ENCODE data around the gene RNASE4.
"Not testable (repeated sequence)": the region's sequence is repeated elsewhere in the genome, so short reads cannot be mapped to it uniquely, and the experiment has no call there.

The RNASE4 gene

GRCh38 chr14:20738292-20738691 lies 53.9 kb downstream of the RNASE4 start:
- not testable (repeated sequence) for H3K14ac ChIP-seq (ENCODE audit: low read length); H3K27ac ChIP-seq (replicated peaks; ENCODE audit: low read length); H3K9ac ChIP-seq (ENCODE audit: low read depth, low read length, poor library complexity); H2BK120ac ChIP-seq (ENCODE audit: low read depth, low read length); H2BK12ac ChIP-seq (ENCODE audit: low read length); H3K79me1 ChIP-seq (ENCODE audit: low read depth, low read length); H3K18ac ChIP-seq (ENCODE audit: low read length); H4K91ac ChIP-seq (ENCODE audit: low read depth, low read length, poor library complexity); H2AK5ac ChIP-seq (ENCODE audit: low read depth, low read length); H3K4ac ChIP-seq (ENCODE audit: low read length); DNase-seq (ENCODE audit: low spot score); H3K4me3 ChIP-seq (ENCODE audit: low read length in 2 of 2); H4K8ac ChIP-seq (ENCODE audit: low read depth, low read length); H2AFZ ChIP-seq (ENCODE audit: low read length); H3K23ac ChIP-seq (ENCODE audit: low read depth, low read length, poor library complexity); H2BK15ac ChIP-seq (ENCODE audit: low read length); H3K27me3 ChIP-seq (ENCODE audit: control insufficient read depth in 3 of 3, insufficient read depth in 3 of 3, low read depth in 1 of 3, low read length in 3 of 3); H3K9me3 ChIP-seq (replicated peaks in 1 of 2; ENCODE audit: control insufficient read depth in 2 of 2, insufficient read depth in 1 of 2, low read depth in 1 of 2, low read length in 2 of 2); H3K36me3 ChIP-seq (replicated peaks in 1 of 2; ENCODE audit: control insufficient read depth in 2 of 2, insufficient read depth in 2 of 2, low read length in 2 of 2); H3K4me2 ChIP-seq (ENCODE audit: insufficient read depth, low read length, poor library complexity, severe bottlenecking); H2BK5ac ChIP-seq (ENCODE audit: low read length)
- peaks cover 0 to 20% of the 10 kb centered on the region in 2 donors for H3K4me1 ChIP-seq (ENCODE audit: control insufficient read depth in 2 of 2, insufficient read depth in 1 of 2, low read depth in 1 of 2, low read length in 2 of 2)
- no CpG with 5 or more reads among the region's 7 CpGs for WGBS, 2 donors (ENCODE audit: extremely low coverage in 2 of 2, insufficient read length in 2 of 2, insufficient replicate concordance in 1 of 2)

DNA sequence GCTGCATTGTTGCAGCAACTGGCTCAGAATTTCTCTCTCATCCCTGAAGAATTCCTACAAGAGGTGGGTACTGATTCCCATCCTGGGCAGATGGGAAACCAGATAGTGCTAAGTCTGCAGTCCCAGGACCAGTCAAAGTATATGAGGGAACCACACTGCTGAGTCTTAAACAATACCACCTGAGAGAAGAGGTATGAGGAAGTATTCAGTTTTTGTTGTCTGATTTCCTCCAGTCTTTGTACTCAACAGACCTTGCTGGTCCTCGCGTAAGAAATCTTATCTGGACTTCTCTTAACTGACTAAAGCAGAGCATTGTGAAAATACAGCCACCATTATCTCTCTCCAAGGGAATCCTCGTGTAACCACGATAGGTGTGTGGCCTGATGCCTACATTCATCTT lies 57.8 kb downstream of the RNASE4 start:
- H2BK120ac ChIP-seq (ENCODE audit: low read depth, low read length), result no peak overlapping the region
- H3K79me1 ChIP-seq (ENCODE audit: low read depth, low read length), result no peaks in the 10 kb centered on the region
- H2AFZ ChIP-seq (ENCODE audit: low read length), result no peak overlapping the region
- no peak overlapping the region for H3K4ac ChIP-seq (ENCODE audit: low read length)
- no peak overlapping the region for H3K27ac ChIP-seq (replicated peaks; ENCODE audit: low read length)
- H3K9ac ChIP-seq (ENCODE audit: low read depth, low read length, poor library complexity), result no peak overlapping the region
- H2AK5ac ChIP-seq (ENCODE audit: low read depth, low read length), result no peak overlapping the region
- no peak overlapping the region for H3K18ac ChIP-seq (ENCODE audit: low read length)
- no CpG with 5 or more reads among the region's 4 CpGs for WGBS, 2 donors (ENCODE audit: extremely low coverage in 2 of 2, insufficient read length in 2 of 2, insufficient replicate concordance in 1 of 2)
- H3K23ac ChIP-seq (ENCODE audit: low read depth, low read length, poor library complexity), result no peak overlapping the region
- no peak for DNase-seq (ENCODE audit: low spot score)
- no peak overlapping the region for H2BK15ac ChIP-seq (ENCODE audit: low read length)
- H2BK12ac ChIP-seq (ENCODE audit: low read length), result no peak overlapping the region
- no peaks in the 10 kb centered on the region for H3K27me3 ChIP-seq (ENCODE audit: control insufficient read depth in 3 of 3, insufficient read depth in 3 of 3, low read depth in 1 of 3, low read length in 3 of 3)
- H3K4me3 ChIP-seq (ENCODE audit: low read length in 2 of 2), result no peak overlapping the region
- no peak overlapping the region for H2BK5ac ChIP-seq (ENCODE audit: low read length)
- H3K14ac ChIP-seq (ENCODE audit: low read length), result no peak overlapping the region
- no peaks in the 10 kb centered on the region for H3K4me1 ChIP-seq (ENCODE audit: control insufficient read depth in 2 of 2, insufficient read depth in 1 of 2, low read depth in 1 of 2, low read length in 2 of 2)
- H4K8ac ChIP-seq (ENCODE audit: low read depth, low read length), result no peak overlapping the region
- no peaks in the 10 kb centered on the region for H3K36me3 ChIP-seq (replicated peaks in 1 of 2; ENCODE audit: control insufficient read depth in 2 of 2, insufficient read depth in 2 of 2, low read length in 2 of 2)
- no peak overlapping the region for H4K91ac ChIP-seq (ENCODE audit: low read depth, low read length, poor library complexity)
- no peaks in the 10 kb centered on the region for H3K9me3 ChIP-seq (replicated peaks in 1 of 2; ENCODE audit: control insufficient read depth in 2 of 2, insufficient read depth in 1 of 2, low read depth in 1 of 2, low read length in 2 of 2)
- no peak overlapping the region for H3K4me2 ChIP-seq (ENCODE audit: insufficient read depth, low read length, poor library complexity, severe bottlenecking)

DNA sequence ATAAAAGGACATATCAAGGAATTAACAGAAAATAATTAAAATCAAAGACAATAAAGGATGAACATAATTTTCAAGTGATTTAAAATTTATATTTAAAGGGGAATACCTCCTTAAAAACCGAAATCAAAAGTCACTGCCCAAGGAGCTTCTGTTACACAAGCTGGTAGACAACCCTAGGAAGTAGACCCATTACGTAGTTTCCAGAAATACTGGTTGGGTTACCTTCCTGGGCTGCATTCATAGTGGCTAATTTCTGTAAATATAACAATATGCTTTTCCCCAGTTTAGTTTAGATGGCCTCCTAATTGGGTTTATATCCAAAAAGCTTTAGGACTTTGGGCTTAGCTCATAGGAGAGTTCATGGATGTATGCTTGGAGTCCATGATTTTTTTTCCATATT lies 59.2 kb downstream of the RNASE4 start:
- Histone ChIP-seq H3K18ac (ENCODE audit: low read length) (no peak overlapping the region), H3K4me3 (ENCODE audit: low read length in 2 of 2) (no peak overlapping the region), H2BK12ac (ENCODE audit: low read length) (no peak overlapping the region), H3K36me3 (replicated peaks in 1 of 2; ENCODE audit: control insufficient read depth in 2 of 2, insufficient read depth in 2 of 2, low read length in 2 of 2) (no peaks in the 10 kb centered on the region), H2AK5ac (ENCODE audit: low read depth, low read length) (no peak overlapping the region), H3K4me1 (ENCODE audit: control insufficient read depth in 2 of 2, insufficient read depth in 1 of 2, low read depth in 1 of 2, low read length in 2 of 2) (no peaks in the 10 kb centered on the region), H3K23ac (ENCODE audit: low read depth, low read length, poor library complexity) (no peak overlapping the region), H2BK120ac (ENCODE audit: low read depth, low read length) (no peak overlapping the region), H3K4ac (ENCODE audit: low read length) (no peak overlapping the region), H3K9ac (ENCODE audit: low read depth, low read length, poor library complexity) (no peak overlapping the region), H3K14ac (ENCODE audit: low read length) (no peak overlapping the region), H4K91ac (ENCODE audit: low read depth, low read length, poor library complexity) (no peak overlapping the region), H3K27me3 (ENCODE audit: control insufficient read depth in 3 of 3, insufficient read depth in 3 of 3, low read depth in 1 of 3, low read length in 3 of 3) (no peaks in the 10 kb centered on the region), H3K9me3 (replicated peaks in 1 of 2; ENCODE audit: control insufficient read depth in 2 of 2, insufficient read depth in 1 of 2, low read depth in 1 of 2, low read length in 2 of 2) (no peaks in the 10 kb centered on the region), H4K8ac (ENCODE audit: low read depth, low read length) (no peak overlapping the region), H3K79me1 (ENCODE audit: low read depth, low read length) (no peaks in the 10 kb centered on the region), H2BK15ac (ENCODE audit: low read length) (no peak overlapping the region), H3K4me2 (ENCODE audit: insufficient read depth, low read length, poor library complexity, severe bottlenecking) (no peak overlapping the region), H2BK5ac (ENCODE audit: low read length) (no peak overlapping the region), H2AFZ (ENCODE audit: low read length) (no peak overlapping the region), H3K27ac (replicated peaks; ENCODE audit: low read length) (no peak overlapping the region)
- no peak for DNase-seq (ENCODE audit: low spot score)
- no CpG with 5 or more reads among the region's 2 CpGs for WGBS, 2 donors (ENCODE audit: extremely low coverage in 2 of 2, insufficient read length in 2 of 2, insufficient replicate concordance in 1 of 2)

DNA sequence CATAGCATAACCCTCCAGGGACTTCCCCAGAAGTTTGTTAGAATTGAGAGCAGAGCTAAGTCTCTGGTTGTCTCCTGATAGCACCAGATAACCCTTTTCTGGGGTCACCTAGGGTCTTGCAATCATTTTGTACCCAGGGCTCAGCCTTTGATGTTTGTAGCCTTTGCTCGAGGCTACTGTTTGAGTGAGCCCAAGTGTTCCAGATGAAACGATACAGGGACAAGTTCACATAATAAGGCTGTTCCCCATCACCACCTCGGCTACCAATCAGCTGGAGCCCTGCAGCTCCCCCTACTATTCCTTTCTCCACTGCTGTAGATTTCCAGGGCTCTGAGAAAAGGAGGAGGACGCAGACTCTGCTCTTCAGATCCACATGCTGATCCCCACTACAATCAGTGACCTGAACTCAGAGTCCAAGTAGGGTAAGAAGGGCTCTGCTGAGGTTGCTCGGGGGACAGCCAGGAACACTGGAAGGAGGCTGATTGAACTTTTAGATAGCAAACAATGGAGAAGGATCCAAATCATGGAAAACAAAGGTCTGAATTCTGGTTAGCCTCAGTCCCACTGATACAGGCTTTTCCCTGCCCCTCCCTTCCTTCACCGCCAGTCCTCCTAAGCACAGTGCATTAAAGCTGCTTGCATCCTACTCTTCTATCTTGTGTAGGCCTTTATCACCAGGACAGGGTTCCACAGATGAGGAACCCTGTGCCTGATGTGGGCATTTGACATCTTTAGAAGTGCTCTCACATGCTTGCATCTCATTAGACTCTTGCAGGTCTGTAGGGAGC lies 61.4 kb downstream of the RNASE4 start, which contains the start of gene EDDM3A:
TSS of gene EDDM3A (plus strand) at position 317 of the 788 bp plus-strand sequence. CDS start 1,694 bp downstream, outside the sequence.
- no CpG with 5 or more reads among the region's 6 CpGs for WGBS, 2 donors (ENCODE audit: extremely low coverage in 2 of 2, insufficient read length in 2 of 2, insufficient replicate concordance in 1 of 2)
- no peaks in the 10 kb centered on the region for H3K27me3 ChIP-seq (ENCODE audit: control insufficient read depth in 3 of 3, insufficient read depth in 3 of 3, low read depth in 1 of 3, low read length in 3 of 3)
- no peak within 1 kb of the TSS for H2AK5ac ChIP-seq (ENCODE audit: low read depth, low read length)
- H3K18ac ChIP-seq (ENCODE audit: low read length), result no peak within 1 kb of the TSS
- no peak within 1 kb of the TSS for H2BK12ac ChIP-seq (ENCODE audit: low read length)
- DNase-seq (ENCODE audit: low spot score), result no peak
- H3K36me3 ChIP-seq (replicated peaks in 1 of 2; ENCODE audit: control insufficient read depth in 2 of 2, insufficient read depth in 2 of 2, low read length in 2 of 2), result no peaks in the 10 kb centered on the region
- no peak within 1 kb of the TSS for H3K27ac ChIP-seq (replicated peaks; ENCODE audit: low read length)
- H3K4me2 ChIP-seq (ENCODE audit: insufficient read depth, low read length, poor library complexity, severe bottlenecking), result no peak within 1 kb of the TSS
- no peak within 1 kb of the TSS for H2BK15ac ChIP-seq (ENCODE audit: low read length)
- no peaks in the 10 kb centered on the region for H3K9me3 ChIP-seq (replicated peaks in 1 of 2; ENCODE audit: control insufficient read depth in 2 of 2, insufficient read depth in 1 of 2, low read depth in 1 of 2, low read length in 2 of 2)
- H4K8ac ChIP-seq (ENCODE audit: low read depth, low read length), result no peak within 1 kb of the TSS
- H4K91ac ChIP-seq (ENCODE audit: low read depth, low read length, poor library complexity), result no peak within 1 kb of the TSS
- H2BK5ac ChIP-seq (ENCODE audit: low read length), result no peak within 1 kb of the TSS
- no peak within 1 kb of the TSS for H2BK120ac ChIP-seq (ENCODE audit: low read depth, low read length)
- H3K14ac ChIP-seq (ENCODE audit: low read length), result no peak within 1 kb of the TSS
- H3K9ac ChIP-seq (ENCODE audit: low read depth, low read length, poor library complexity), result no peak within 1 kb of the TSS
- H3K4ac ChIP-seq (ENCODE audit: low read length), result no peak within 1 kb of the TSS
- H3K4me3 ChIP-seq (ENCODE audit: low read length in 2 of 2), result no peak within 1 kb of the TSS
- no peak within 1 kb of the TSS for H3K23ac ChIP-seq (ENCODE audit: low read depth, low read length, poor library complexity)
- no peak within 1 kb of the TSS for H2AFZ ChIP-seq (ENCODE audit: low read length)
- no peaks in the 10 kb centered on the region for H3K79me1 ChIP-seq (ENCODE audit: low read depth, low read length)
- H3K4me1 ChIP-seq (ENCODE audit: control insufficient read depth in 2 of 2, insufficient read depth in 1 of 2, low read depth in 1 of 2, low read length in 2 of 2), result no peaks in the 10 kb centered on the region
